SU-DHL-6 (cell line): ENCODE results near the gene PPT1.

ENCODE experiments used
- CTCF ChIP-seq: fragments of 200-600 bp; sonication (generic); IDR thresholded peaks from one replicate; pipeline ENCODE4 v1.5.1; 2017; ENCODE audit warnings: antibody characterized with exemption, mild to moderate bottlenecking, low read length, moderate library complexity; ENCODE audit not compliant: insufficient read depth, poor library complexity, severe bottlenecking
- EZH2phosphoT487 ChIP-seq: fragments of 200-600 bp; sonication (generic), shearing (Covaris generic); conservative IDR thresholded peaks from 2 replicates; pipeline ENCODE4 v1.6.1; 2018; ENCODE audit warnings: mild to moderate bottlenecking, antibody characterized with exemption, low read length, moderate library complexity, mixed read lengths

GRCh38 chr1:40044110-40044509 lies 52.9 kb downstream of the PPT1 start:
- no peak for TF ChIP-seq CTCF
- TF ChIP-seq EZH2phosphoT487, result no peak
